GM11168 (cell line): ENCODE measurements around the gene MACROD2.

ENCODE experiments used
- in situ Hi-C: fragments of 300-500 bp; cut with MboI; formaldehyde crosslinking; loops from one replicate; pipeline ENCODE4 v1.12.0; 2022; ENCODE audit warnings: low sequenced_read_pairs; ENCODE audit not compliant: unreplicated experiment

MACROD2 gene

GRCh38 chr20:14820771-14821170 lies 825.5 kb downstream of the MACROD2 start:
- in situ Hi-C loops = no loop called here

GRCh38 chr20:14821251-14821650 lies 825.9 kb downstream of the MACROD2 start:
- in situ Hi-C loops = no loop called here

GRCh38 chr20:14824996-14825395 lies 829.7 kb downstream of the MACROD2 start:
- in situ Hi-C loops = no loop called here

- in situ Hi-C loops = no loop called here
These were observed 831.4 kb downstream of the MACROD2 start for GRCh38 chr20:14826543-14827313.

GRCh38 chr20:14828459-14828858 lies 833.1 kb downstream of the MACROD2 start:
- in situ Hi-C loops = no loop called here

GRCh38 chr20:14829906-14830305 lies 834.6 kb downstream of the MACROD2 start:
- in situ Hi-C loops = no loop called here

- in situ Hi-C loops = no loop called here
These were observed 835.1 kb downstream of the MACROD2 start for GRCh38 chr20:14830466-14830865.

- in situ Hi-C loops = no loop called here
These were observed 835.6 kb downstream of the MACROD2 start for GRCh38 chr20:14830899-14831298.

GRCh38 chr20:14832630-14833029 lies 837.3 kb downstream of the MACROD2 start:
- in situ Hi-C loops = no loop called here

- in situ Hi-C loops = no loop called here
These were observed 843.6 kb downstream of the MACROD2 start for GRCh38 chr20:14838663-14839628.

GRCh38 chr20:14845199-14846160 lies 850.2 kb downstream of the MACROD2 start:
- in situ Hi-C loops = no loop called here

- in situ Hi-C loops = no loop called here
These were observed 853.5 kb downstream of the MACROD2 start for GRCh38 chr20:14848806-14849205.

- in situ Hi-C loops = no loop called here
These were observed 857.8 kb downstream of the MACROD2 start for GRCh38 chr20:14853079-14853478.

- in situ Hi-C loops = no loop called here
These were observed 859.9 kb downstream of the MACROD2 start for GRCh38 chr20:14855171-14855570.

GRCh38 chr20:14859627-14860026 lies 864.3 kb downstream of the MACROD2 start:
- in situ Hi-C loops = no loop called here

GRCh38 chr20:14860410-14860814 lies 865.1 kb downstream of the MACROD2 start:
- in situ Hi-C loops = no loop called here

GRCh38 chr20:14861028-14861699 lies 865.8 kb downstream of the MACROD2 start:
- in situ Hi-C loops = no loop called here

GRCh38 chr20:14865169-14865568 lies 869.9 kb downstream of the MACROD2 start:
- in situ Hi-C loops = no loop called here

- in situ Hi-C loops = no loop called here
These were observed 870.4 kb downstream of the MACROD2 start for GRCh38 chr20:14865731-14866130.
